Neuronal stem cell (in vitro differentiated cells): Measurements from ENCODE around the gene PDE11A.

Experiments
- DNase-seq: peaks from one replicate; pipeline ENCODE4 v3.0.0-alpha.2; 2013; ENCODE audit warnings: low spot score
- H2AFZ ChIP-seq: one replicate; pipeline ENCODE4 v1.6.1; 2013; ENCODE audit warnings: mild to moderate bottlenecking, low read length, inconsistent platforms
- H2AK5ac ChIP-seq: 2 replicates; pipeline ENCODE4 v1.6.1; 2013; ENCODE audit warnings: low read depth, mild to moderate bottlenecking, inconsistent platforms, low read length, moderate library complexity, mixed read lengths
- H2BK120ac ChIP-seq: 2 replicates; pipeline ENCODE4 v1.6.1; 2013; ENCODE audit warnings: low read depth, mild to moderate bottlenecking, inconsistent platforms, low read length, moderate library complexity, mixed read lengths
- H2BK12ac ChIP-seq: one replicate; pipeline ENCODE4 v1.6.1; 2013; ENCODE audit warnings: low read length, inconsistent platforms
- H2BK15ac ChIP-seq: 2 replicates; pipeline ENCODE4 v1.6.1; 2013; ENCODE audit warnings: mild to moderate bottlenecking, low read length, inconsistent platforms, mixed read lengths
- H2BK5ac ChIP-seq: one replicate; pipeline ENCODE4 v1.6.1; 2013; ENCODE audit warnings: inconsistent platforms, mild to moderate bottlenecking, low read length, moderate library complexity
- H3K14ac ChIP-seq: one replicate; pipeline ENCODE4 v1.6.1; 2013; ENCODE audit warnings: low read length, inconsistent platforms
- H3K18ac ChIP-seq: 2 replicates; pipeline ENCODE4 v1.6.1; 2013; ENCODE audit warnings: low read length, inconsistent platforms
- H3K23ac ChIP-seq: 2 replicates; pipeline ENCODE4 v1.6.1; 2013; ENCODE audit warnings: low read depth, mild to moderate bottlenecking, mixed read lengths, low read length, inconsistent platforms; ENCODE audit not compliant: poor library complexity
- H3K27ac ChIP-seq: replicated peaks from 3 replicates; pipeline ENCODE4 v1.5.1; 2013; ENCODE audit warnings: low read length, inconsistent platforms
- H3K27me3 ChIP-seq, 3 experiments: 2 replicates each; pipeline ENCODE4 v1.6.1; 2013; ENCODE audit warnings: low read length in 3 of 3, mild to moderate bottlenecking in 2 of 3, inconsistent platforms in 1 of 3, low read depth in 1 of 3, mixed read lengths in 1 of 3, moderate library complexity in 1 of 3; ENCODE audit not compliant: control insufficient read depth in 3 of 3, insufficient read depth in 3 of 3
- H3K36me3 ChIP-seq, 2 donors: replicated peaks in 1 of 2; 2 replicates each; pipeline ENCODE4 v1.6.1; 2013; ENCODE audit warnings: low read length in 2 of 2; ENCODE audit not compliant: control insufficient read depth in 2 of 2, insufficient read depth in 2 of 2
- H3K4ac ChIP-seq: 2 replicates; pipeline ENCODE4 v1.6.1; 2013; ENCODE audit warnings: inconsistent platforms, mild to moderate bottlenecking, low read length, moderate library complexity
- H3K4me1 ChIP-seq, 2 donors: 1 replicate in 1 of 2; 2 replicates in 1 of 2; pipeline ENCODE4 v1.6.1; 2013; ENCODE audit warnings: low read length in 2 of 2, low read depth in 1 of 2; ENCODE audit not compliant: control insufficient read depth in 2 of 2, insufficient read depth in 1 of 2
- H3K4me2 ChIP-seq: one replicate; pipeline ENCODE4 v1.6.1; 2013; ENCODE audit warnings: mild to moderate bottlenecking, low read length, inconsistent platforms; ENCODE audit not compliant: insufficient read depth, poor library complexity, severe bottlenecking
- H3K4me3 ChIP-seq, 2 donors: 2 replicates each; pipeline ENCODE4 v1.5.1; 2013; ENCODE audit warnings: low read length in 2 of 2, mild to moderate bottlenecking in 2 of 2, inconsistent platforms in 1 of 2, moderate library complexity in 1 of 2
- H3K79me1 ChIP-seq: one replicate; pipeline ENCODE4 v1.6.1; 2013; ENCODE audit warnings: low read depth, mild to moderate bottlenecking, inconsistent platforms, low read length, moderate library complexity
- H3K9ac ChIP-seq: one replicate; pipeline ENCODE4 v1.6.1; 2013; ENCODE audit warnings: mild to moderate bottlenecking, low read depth, low read length, inconsistent platforms; ENCODE audit not compliant: poor library complexity
- H3K9me3 ChIP-seq, 2 donors: replicated peaks in 1 of 2; 2 replicates each; pipeline versions ENCODE3 to v1.6.1; 2013; ENCODE audit warnings: low read length in 2 of 2, mild to moderate bottlenecking in 2 of 2, inconsistent platforms in 1 of 2, low read depth in 1 of 2, mixed read lengths in 1 of 2, moderate library complexity in 1 of 2; ENCODE audit not compliant: control insufficient read depth in 2 of 2, insufficient read depth in 1 of 2
- H4K8ac ChIP-seq: one replicate; pipeline ENCODE4 v1.6.1; 2013; ENCODE audit warnings: low read depth, mild to moderate bottlenecking, inconsistent platforms, low read length, moderate library complexity
- H4K91ac ChIP-seq: one replicate; pipeline ENCODE4 v1.6.1; 2013; ENCODE audit warnings: low read length, low read depth, mild to moderate bottlenecking, inconsistent platforms; ENCODE audit not compliant: poor library complexity
- WGBS, 2 donors: extraction: QIAGEN DNeasy Blood & Tissue Kit; methylation state at CpG; one replicate each; pipeline ENCODE4 v1.1.7; 2013; ENCODE audit warnings: missing lambda C conversion rate in 2 of 2, mixed read lengths in 1 of 2; ENCODE audit not compliant: insufficient read length in 2 of 2, insufficient replicate concordance in 1 of 2; ENCODE audit errors: extremely low coverage in 2 of 2; 5-methylcytosine and 5-hydroxymethylcytosine counted together

PDE11A gene

DNA sequence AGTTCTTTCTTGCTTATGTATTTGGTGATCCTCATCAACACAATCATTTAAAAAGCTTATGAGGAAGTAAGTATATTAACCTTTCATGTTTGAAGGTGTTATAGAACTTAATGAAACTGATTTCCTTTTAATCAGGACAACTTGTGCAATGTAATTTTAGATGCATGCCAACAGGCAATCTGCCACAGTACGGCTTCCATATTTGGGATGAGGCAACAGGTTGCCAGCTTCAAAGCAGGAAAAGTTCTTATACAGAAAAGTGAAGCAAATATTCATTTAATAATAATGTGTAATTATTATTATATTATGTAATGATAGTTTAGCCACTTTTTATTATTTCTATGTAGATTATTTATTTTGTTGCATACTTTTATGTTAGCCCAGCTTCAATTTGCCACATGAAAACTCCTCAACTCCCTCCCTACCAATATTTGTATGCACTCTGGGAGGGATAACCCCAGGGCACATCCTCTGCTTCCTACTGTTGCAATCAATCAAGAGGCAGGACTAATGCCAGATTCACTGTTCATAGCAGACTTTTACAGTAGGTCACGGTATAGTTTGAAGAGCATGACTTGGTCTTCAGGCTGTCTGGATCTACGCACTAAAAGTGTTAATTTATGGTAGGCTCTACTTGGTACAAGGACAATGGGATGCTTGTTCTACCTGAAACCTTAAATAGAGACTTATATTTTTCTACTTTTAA, 402.8 kb downstream of the PDE11A start:
- H3K9ac ChIP-seq, result no peak overlapping the region
- no peak overlapping the region for H2BK120ac ChIP-seq
- H2AK5ac ChIP-seq, result no peak overlapping the region
- H3K4me2 ChIP-seq, result no peak overlapping the region
- no peak overlapping the region for H3K4ac ChIP-seq
- no peak overlapping the region for H3K23ac ChIP-seq
- H3K27me3 ChIP-seq, result no peaks in the 10 kb centered on the region
- H2AFZ ChIP-seq, result peak overlapping the region; percentile 76
- H3K79me1 ChIP-seq, result no peaks in the 10 kb centered on the region
- H4K8ac ChIP-seq, result no peak overlapping the region
- no CpG with 5 or more reads among the region's 3 CpGs for WGBS, 2 donors
- no peaks in the 10 kb centered on the region for H3K36me3 ChIP-seq
- H3K4me1 ChIP-seq, result peaks cover 2 to 28% of the 10 kb centered on the region in 2 donors
- H2BK15ac ChIP-seq, result no peak overlapping the region
- H2BK5ac ChIP-seq, result no peak overlapping the region
- no peak overlapping the region for H3K27ac ChIP-seq
- no peak overlapping the region for H2BK12ac ChIP-seq
- H4K91ac ChIP-seq, result no peak overlapping the region
- H3K9me3 ChIP-seq, result peaks cover 0 to 3% of the 10 kb centered on the region in 2 donors
- H3K14ac ChIP-seq, result no peak overlapping the region
- H3K4me3 ChIP-seq, result no peak overlapping the region
- no peak overlapping the region for H3K18ac ChIP-seq
- DNase-seq, result no peak

GRCh38 chr2:177669201-177669600, 403.4 kb downstream of the PDE11A start:
- Histone ChIP-seq H4K8ac (no peak overlapping the region), H2BK5ac (no peak overlapping the region), H2BK12ac (no peak overlapping the region), H3K4me3 (no peak overlapping the region), H3K9ac (no peak overlapping the region), H3K23ac (no peak overlapping the region), H3K14ac (no peak overlapping the region), H3K4ac (no peak overlapping the region), H3K4me2 (no peak overlapping the region), H3K4me1 (peaks cover 2 to 28% of the 10 kb centered on the region in 2 donors), H4K91ac (no peak overlapping the region), H2AK5ac (no peak overlapping the region), H3K36me3 (no peaks in the 10 kb centered on the region), H3K18ac (no peak overlapping the region), H2BK120ac (no peak overlapping the region), H2BK15ac (no peak overlapping the region), H3K27me3 (no peaks in the 10 kb centered on the region), H3K27ac (no peak overlapping the region), H3K79me1 (no peaks in the 10 kb centered on the region), H2AFZ (peak overlapping the region; percentile 37), H3K9me3 (peaks cover 0 to under 1% of the 10 kb centered on the region in 2 donors)
- WGBS, 2 donors, result no CpG with 5 or more reads among the region's 5 CpGs
- DNase-seq, result no peak

- Histone ChIP-seq H2BK12ac (no peak overlapping the region), H2AK5ac (no peak overlapping the region)
Observed at GRCh38 chr2:177668617-177669016, 404.0 kb downstream of the PDE11A start.

DNA sequence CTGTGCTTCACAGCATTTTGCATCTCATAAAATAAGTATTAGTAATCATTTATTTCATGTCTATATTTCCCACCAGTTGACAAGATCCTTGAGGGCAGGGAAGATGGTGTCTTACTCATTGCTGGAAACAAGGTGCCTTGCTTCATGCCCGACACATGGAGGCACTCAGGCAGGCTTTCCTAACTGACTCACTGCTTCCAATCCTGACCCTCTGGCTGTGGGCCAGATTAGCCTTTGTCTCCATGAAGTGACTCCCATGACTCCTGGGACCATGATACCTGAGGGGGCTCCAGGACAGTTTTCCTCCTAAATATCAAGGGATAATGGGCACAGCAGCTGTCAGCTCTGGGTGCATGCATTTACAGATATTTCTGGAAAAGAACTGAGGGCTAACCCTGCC, 405.0 kb downstream of the PDE11A start:
- H3K9me3 ChIP-seq, result no peaks in the 10 kb centered on the region
- no peak overlapping the region for H3K18ac ChIP-seq
- no peak overlapping the region for H2BK15ac ChIP-seq
- H2AFZ ChIP-seq, result peak overlapping the region; percentile 21
- H3K36me3 ChIP-seq, result no peaks in the 10 kb centered on the region
- H2BK120ac ChIP-seq, result no peak overlapping the region
- no peak overlapping the region for H3K27ac ChIP-seq
- H3K14ac ChIP-seq, result no peak overlapping the region
- H3K79me1 ChIP-seq, result no peaks in the 10 kb centered on the region
- no CpG with 5 or more reads among the region's 1 CpG for WGBS, 2 donors
- H3K23ac ChIP-seq, result no peak overlapping the region
- no peak overlapping the region for H3K4me3 ChIP-seq
- H3K9ac ChIP-seq, result no peak overlapping the region
- no peak overlapping the region for H2BK5ac ChIP-seq
- no peak overlapping the region for H4K8ac ChIP-seq
- H4K91ac ChIP-seq, result no peak overlapping the region
- H2BK12ac ChIP-seq, result no peak overlapping the region
- H3K4me2 ChIP-seq, result no peak overlapping the region
- DNase-seq, result no peak
- peaks cover 2 to 34% of the 10 kb centered on the region in 2 donors for H3K4me1 ChIP-seq
- no peak overlapping the region for H3K4ac ChIP-seq
- no peaks in the 10 kb centered on the region for H3K27me3 ChIP-seq
- no peak overlapping the region for H2AK5ac ChIP-seq

More at GRCh38 chr2:177668617-177669016, 404.0 kb downstream of the PDE11A start:
- WGBS, 2 donors, result no CpG with 5 or more reads among the region's 3 CpGs
- H3K27me3 ChIP-seq, result no peaks in the 10 kb centered on the region
- no peak overlapping the region for H2AFZ ChIP-seq
- H3K79me1 ChIP-seq, result no peaks in the 10 kb centered on the region
- H3K14ac ChIP-seq, result no peak overlapping the region
- H3K23ac ChIP-seq, result no peak overlapping the region
- no peak for DNase-seq
- H2BK15ac ChIP-seq, result no peak overlapping the region
- H3K36me3 ChIP-seq, result no peaks in the 10 kb centered on the region
- H3K4me3 ChIP-seq, result no peak overlapping the region
- H3K9ac ChIP-seq, result no peak overlapping the region
- H3K4ac ChIP-seq, result no peak overlapping the region
- H2BK5ac ChIP-seq, result no peak overlapping the region
- H3K27ac ChIP-seq, result no peak overlapping the region
- no peak overlapping the region for H4K8ac ChIP-seq
- no peak overlapping the region for H2BK120ac ChIP-seq
- H3K9me3 ChIP-seq, result no peaks in the 10 kb centered on the region
- H3K4me1 ChIP-seq, result peaks cover 2 to 28% of the 10 kb centered on the region in 2 donors
- no peak overlapping the region for H3K4me2 ChIP-seq
- H3K18ac ChIP-seq, result no peak overlapping the region
- no peak overlapping the region for H4K91ac ChIP-seq
